AG09309 (cell line): Measurements from ENCODE around the gene ME2.
A peak's percentile ranks its signal among the peaks of the same experiment; 100 is the strongest.
"Not testable (repeated sequence)": the region's sequence is repeated elsewhere in the genome, so short reads cannot be mapped to it uniquely, and the experiment has no call there.

Experiments
- DNase-seq: peaks from one replicate; pipeline ENCODE4 v3.0.0-alpha.2; 2010; ENCODE audit warnings: low read depth
- H3K4me3 ChIP-seq: 2 replicates; pipeline ENCODE4 v1.5.1; 2011; ENCODE audit warnings: mild to moderate bottlenecking, low read depth, low read length, moderate library complexity; ENCODE audit not compliant: control insufficient read depth
- CTCF ChIP-seq: IDR thresholded peaks from 2 replicates; pipeline ENCODE4 v1.5.1; 2011; ENCODE audit warnings: mild to moderate bottlenecking, low read depth, low read length, inconsistent platforms; ENCODE audit not compliant: insufficient read depth, control insufficient read depth; ENCODE audit errors: missing control alignments

Gene ME2

GRCh38 chr18:50967714-50968661, 89.1 kb downstream of the ME2 start, which contains the start of gene ELAC1:
Gene ELAC1, plus strand, starts transcription at chr18:50968040. Its CDS starts 6,365 bp downstream, at chr18:50974405.
- DNase-seq, result no peak
- H3K4me3 ChIP-seq, result peak within 1 kb of the TSS; percentile 66
- no peak for TF ChIP-seq CTCF

- H3K4me3 ChIP-seq, result no peak overlapping the region
- no peak for DNase-seq
- TF ChIP-seq CTCF, result no peak
Measured at GRCh38 chr18:50969448-50969847, 90.5 kb downstream of the ME2 start.

- TF ChIP-seq CTCF, result no peak
- no peak overlapping the region for H3K4me3 ChIP-seq
- no peak for DNase-seq
Measured at GRCh38 chr18:50970006-50970405, 91.1 kb downstream of the ME2 start.

GRCh38 chr18:50972404-50972803, 93.5 kb downstream of the ME2 start:
- DNase-seq, result not testable (repeated sequence)

GRCh38 chr18:50973367-50974126, 94.6 kb downstream of the ME2 start:
- H3K4me3 ChIP-seq, result no peak overlapping the region
- TF ChIP-seq CTCF, result no peak
- no peak for DNase-seq

More at GRCh38 chr18:50972404-50972803, 93.5 kb downstream of the ME2 start:
- H3K4me3 ChIP-seq, result not testable (repeated sequence)

GRCh38 chr18:50977037-50977760, 98.3 kb downstream of the ME2 start:
- H3K4me3 ChIP-seq, result no peak overlapping the region
- DNase-seq, result no peak
- no peak for TF ChIP-seq CTCF
